Measurements from ENCODE around the gene LIMS4.
"Not testable (repeated sequence)": the region's sequence is repeated elsewhere in the genome, so short reads cannot be mapped to it uniquely, and the experiment has no call there.

Gene LIMS4

GRCh38 chr2:110450951-110451350, 21.7 kb downstream of the LIMS4 start:
- not testable (repeated sequence) for H3K4me3 ChIP-seq (ENCODE audit: low read length)

DNA sequence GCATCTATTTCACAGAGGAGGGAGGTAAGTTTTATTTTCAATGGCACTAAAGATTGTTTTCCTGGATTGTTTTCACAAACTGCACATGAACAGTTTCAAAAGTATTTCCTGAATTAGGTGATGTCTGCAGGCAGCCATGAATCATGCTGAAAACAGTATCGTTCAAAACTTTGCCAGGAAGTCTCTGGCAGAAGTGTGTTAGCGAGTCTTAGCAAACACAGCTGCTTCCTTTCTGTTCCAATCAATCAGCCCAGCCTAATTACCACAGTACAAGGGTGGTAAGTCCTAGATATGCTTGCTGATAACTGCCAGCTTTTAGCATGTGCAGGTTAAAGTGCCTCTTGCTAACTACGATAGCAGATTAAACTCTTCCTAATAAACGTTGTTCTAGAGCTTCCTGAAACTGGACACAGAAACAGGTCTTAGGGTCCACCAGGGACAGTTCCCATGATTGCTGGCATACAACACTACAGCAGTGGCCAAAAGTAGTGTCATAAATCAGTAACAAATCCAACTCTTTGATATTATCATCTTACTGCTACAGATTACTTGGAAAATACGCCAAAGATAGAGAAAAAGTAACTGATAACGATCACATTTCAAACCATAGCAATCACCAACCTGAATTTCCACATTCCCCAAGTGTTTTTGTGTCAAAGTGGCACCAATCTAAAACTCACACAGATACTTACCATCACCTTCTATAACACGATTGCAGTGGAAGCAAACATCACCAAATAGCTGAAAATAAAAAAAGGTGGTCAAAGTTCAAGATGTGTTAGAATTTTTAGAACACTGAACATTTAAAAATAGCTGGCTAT, 23.3 kb downstream of the LIMS4 start:
- H3K4me3 ChIP-seq (ENCODE audit: low read length), result not testable (repeated sequence)

DNA sequence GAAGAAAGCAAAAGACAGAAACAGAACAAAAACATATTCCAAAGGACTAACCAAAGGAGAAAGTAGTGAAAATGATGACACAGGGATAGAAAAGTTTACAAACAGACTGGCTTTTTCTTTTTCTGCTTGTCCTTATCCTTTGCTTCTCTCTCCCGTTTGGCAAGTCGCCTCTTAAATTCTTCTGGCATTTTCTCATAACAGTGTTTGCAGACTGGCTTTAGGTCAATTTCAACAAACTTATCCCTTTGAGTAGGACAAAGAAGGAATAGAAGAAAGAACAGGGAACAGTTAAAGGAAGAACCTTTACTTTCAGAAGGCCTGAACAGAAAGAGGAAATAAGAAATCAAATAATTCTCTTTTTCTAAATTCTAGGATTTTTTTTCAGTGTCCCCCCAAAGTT, 26.0 kb downstream of the LIMS4 start:
- not testable (repeated sequence) for H3K4me3 ChIP-seq (ENCODE audit: low read length)

- not testable (repeated sequence) for H3K4me3 ChIP-seq (ENCODE audit: low read length)
These were observed 29.2 kb downstream of the LIMS4 start for GRCh38 chr2:110443305-110444005.

DNA sequence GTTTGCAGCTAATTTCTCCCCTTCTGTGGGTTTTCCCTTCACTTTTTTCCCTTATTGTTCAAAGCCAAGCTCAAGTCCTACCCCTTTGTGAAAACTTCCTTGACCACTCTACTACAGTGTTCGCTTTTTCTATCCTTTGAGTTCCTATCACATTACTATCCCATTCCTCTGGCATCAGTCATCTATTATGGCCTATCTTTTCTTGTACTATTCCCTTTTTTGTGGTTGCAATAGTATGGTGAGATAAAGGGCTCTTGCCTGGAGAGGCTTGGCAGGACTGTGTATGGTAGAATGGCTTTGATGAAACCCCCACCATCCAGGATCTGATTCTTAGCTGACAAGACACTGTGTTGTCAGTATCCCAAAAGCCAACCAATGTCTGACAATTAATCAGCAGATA, 30.7 kb downstream of the LIMS4 start:
- not testable (repeated sequence) for H3K4me3 ChIP-seq (ENCODE audit: low read length)

DNA sequence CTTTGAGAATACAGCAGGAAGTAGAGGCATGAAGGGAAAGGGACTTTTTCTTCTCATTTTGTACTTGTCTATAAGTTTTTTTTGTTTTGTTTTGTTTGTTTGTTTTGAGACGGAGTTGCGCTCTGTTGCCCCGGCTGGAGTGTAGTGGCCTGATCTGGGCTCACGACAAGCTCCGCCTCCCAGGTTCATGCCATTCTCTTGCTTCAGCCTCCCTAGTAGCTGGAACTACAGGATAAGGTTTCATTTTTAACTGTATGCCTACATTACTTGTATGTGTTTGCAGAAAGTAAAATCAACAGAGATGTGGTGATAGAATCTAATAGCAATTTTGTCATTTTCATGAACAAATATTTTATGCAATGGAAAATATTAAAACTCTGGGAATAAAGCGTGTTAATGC, 38.1 kb downstream of the LIMS4 start:
- not testable (repeated sequence) for H3K4me3 ChIP-seq (ENCODE audit: low read length)

GRCh38 chr2:110425725-110426124, 46.9 kb downstream of the LIMS4 start:
- not testable (repeated sequence) for H3K4me3 ChIP-seq (ENCODE audit: low read length)

DNA sequence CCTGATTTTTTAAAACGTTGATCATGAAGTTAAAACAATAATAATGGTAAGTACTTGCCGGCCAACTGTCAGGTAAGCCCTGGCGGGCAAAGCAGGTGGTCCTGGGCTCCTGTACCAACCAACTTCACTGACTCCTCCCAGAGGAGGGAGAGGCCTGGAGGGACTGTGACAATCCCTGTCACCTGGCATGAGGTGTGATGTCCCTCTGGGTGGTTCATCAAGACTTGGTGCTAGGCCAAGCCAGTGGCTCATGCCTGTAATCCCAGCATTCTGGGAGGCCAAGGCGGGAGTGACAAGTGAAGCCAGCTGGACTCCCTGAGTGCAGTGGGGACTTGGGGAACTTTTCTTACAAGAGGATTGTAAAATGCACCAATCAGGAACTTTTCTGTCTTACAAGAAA, 48.2 kb downstream of the LIMS4 start:
- not testable (repeated sequence) for H3K4me3 ChIP-seq (ENCODE audit: low read length)

DNA sequence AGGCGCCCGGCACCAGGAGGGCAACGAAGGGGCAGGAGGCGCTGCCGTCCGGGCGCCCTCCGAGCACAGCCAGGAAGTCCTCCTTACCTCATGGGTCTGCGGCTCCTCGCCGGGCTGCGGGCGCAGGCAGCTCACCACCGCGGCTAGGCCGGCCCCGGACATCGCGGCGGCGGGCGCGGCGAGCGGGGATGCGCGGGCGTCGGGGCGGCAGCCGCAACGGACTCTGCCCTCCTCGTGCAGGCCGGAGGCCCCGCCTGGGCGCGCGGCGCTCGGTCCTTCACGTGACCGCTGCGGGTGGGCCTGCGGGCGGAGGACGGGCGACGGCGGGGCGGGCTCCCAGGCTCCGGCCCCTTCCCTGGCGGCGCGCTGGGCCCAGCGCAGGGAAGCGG, 49.0 kb downstream of the LIMS4 start:
- not testable (repeated sequence) for H3K4me3 ChIP-seq (ENCODE audit: low read length)

- H3K4me3 ChIP-seq (ENCODE audit: low read length), result not testable (repeated sequence)
These were observed 49.6 kb downstream of the LIMS4 start for GRCh38 chr2:110422852-110423573.

DNA sequence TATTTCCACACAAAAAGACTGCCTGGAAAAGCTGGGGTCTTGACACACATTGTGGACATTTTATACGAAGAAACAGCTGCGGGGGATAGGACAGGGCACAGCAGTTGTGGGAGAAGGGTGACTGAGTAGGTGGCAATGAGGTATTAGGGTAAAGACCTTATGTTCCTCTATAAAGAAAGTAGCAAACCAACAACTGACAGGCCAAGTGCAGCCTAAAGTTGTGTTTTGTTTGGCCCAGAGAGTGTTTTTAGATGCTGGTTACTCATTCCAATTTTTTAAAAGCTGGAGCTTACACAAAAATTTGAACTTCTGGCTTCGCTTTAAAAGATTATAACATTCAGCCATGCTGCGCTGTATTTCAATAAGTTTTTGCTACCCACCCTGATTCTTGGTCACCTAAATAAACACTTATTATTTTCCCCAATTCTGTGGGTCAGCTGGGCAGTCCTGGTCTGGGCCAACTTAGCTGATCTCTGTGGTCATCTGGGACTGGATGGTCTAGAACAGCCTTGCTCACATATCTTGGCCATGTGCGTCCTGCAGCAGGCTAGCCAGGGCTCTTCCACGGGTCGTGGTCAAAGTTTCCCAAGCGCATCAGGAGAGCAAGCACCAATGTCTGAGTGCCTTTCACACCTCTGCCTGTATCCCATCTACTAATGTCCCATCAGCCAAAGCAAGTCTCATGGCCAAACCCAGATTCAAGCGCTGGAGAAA, 51.8 kb downstream of the LIMS4 start:
- H3K4me3 ChIP-seq (ENCODE audit: low read length), result not testable (repeated sequence)

- not testable (repeated sequence) for H3K4me3 ChIP-seq (ENCODE audit: low read length)
These were observed 65.5 kb downstream of the LIMS4 start for GRCh38 chr2:110407142-110407541.

DNA sequence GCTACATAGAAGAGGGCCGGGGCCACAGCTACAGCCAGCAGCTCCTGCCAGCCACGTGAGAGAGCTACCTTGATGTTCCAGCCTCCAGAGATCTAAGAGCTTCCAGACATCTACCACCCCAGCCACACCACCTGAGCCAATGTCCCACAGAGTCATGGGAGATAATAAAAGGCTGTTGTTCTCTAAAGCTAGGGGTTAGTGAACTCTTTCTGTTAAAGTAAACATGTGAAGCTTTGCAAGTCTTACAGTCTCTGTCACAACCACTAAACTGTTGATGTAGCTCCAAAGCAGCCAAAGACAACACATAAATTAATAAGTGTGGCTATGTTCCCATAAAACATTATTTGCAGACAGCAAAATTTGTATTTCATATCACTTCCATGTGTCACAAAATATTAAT, 67.6 kb downstream of the LIMS4 start:
- H3K4me3 ChIP-seq (ENCODE audit: low read length), result not testable (repeated sequence)

DNA sequence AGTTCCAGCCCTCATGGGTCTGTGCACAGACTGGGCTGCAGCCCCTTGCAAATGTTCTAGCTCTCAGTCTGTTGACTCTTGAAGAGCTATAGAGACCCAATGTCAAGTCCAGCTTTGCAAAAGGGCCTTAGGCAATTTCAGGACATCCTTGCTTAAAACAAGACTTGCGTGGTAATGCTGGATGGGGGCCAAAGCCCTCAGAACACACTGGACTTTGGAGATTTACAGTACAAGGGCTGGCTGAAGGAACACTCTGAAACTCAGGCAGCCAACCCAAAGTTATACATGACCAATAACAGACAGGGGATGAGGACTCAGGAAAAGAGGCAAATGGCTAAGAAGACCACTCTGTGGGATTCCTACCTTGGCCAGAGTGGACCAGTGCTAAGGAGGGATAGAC, 68.4 kb downstream of the LIMS4 start:
- H3K4me3 ChIP-seq (ENCODE audit: low read length), result not testable (repeated sequence)

GRCh38 chr2:110401001-110401618, 71.5 kb downstream of the LIMS4 start:
- not testable (repeated sequence) for H3K4me3 ChIP-seq (ENCODE audit: low read length)

DNA sequence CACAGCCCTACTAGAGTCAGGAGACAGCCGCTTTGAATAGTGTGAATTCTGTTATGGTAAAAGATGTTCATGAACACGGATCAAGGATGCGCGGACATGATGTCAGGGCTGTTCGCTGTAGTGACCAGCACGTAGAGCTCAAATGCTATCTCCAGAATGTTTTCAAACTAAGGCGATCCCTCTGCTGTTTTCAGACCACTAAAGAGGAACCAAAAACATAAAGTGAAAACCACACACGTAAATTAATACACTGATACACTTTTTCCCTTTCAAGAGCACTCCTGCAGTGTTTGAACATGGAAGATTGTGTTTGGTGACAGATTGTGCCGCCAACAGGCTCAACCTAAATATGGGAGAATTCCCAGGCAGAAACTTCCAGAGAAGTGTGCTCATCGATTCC, 73.2 kb downstream of the LIMS4 start:
- not testable (repeated sequence) for H3K4me3 ChIP-seq (ENCODE audit: low read length)

DNA sequence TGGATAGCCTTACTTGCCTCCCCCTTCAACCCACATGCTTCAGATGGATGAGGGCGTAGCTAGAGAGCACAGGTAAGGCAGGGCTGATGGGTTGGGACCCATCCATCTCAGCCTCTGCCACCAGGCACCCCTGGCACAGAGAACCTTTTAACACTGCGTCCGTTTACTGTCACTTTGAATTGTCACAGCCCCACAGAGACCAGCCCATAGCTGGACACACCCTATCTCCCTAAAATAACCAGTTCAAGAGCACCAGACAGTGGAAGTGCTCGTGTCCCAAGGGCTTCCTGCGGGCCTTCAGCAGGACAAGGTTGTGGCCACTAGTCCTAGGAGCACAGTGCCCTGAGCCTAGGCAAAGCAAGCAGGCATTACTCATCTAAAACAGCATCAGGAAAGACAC, 76.6 kb downstream of the LIMS4 start:
- H3K4me3 ChIP-seq (ENCODE audit: low read length), result not testable (repeated sequence)

All from GM08714 (cell line).